GM12874 (cell line): ENCODE results near the gene AGPAT3.

Experiments
- CTCF ChIP-seq: IDR thresholded peaks from 2 replicates; pipeline ENCODE4 v1.5.1; 2011; ENCODE audit warnings: low read depth, mild to moderate bottlenecking, control low read depth, low read length, moderate library complexity; ENCODE audit not compliant: insufficient read depth

Gene AGPAT3

GRCh38 chr21:43956670-43957035 is 91.6 kb downstream of the AGPAT3 start:
- TF ChIP-seq CTCF: no peak

- TF ChIP-seq CTCF: no peak
These were observed 92.1 kb downstream of the AGPAT3 start for GRCh38 chr21:43957128-43957571.

DNA sequence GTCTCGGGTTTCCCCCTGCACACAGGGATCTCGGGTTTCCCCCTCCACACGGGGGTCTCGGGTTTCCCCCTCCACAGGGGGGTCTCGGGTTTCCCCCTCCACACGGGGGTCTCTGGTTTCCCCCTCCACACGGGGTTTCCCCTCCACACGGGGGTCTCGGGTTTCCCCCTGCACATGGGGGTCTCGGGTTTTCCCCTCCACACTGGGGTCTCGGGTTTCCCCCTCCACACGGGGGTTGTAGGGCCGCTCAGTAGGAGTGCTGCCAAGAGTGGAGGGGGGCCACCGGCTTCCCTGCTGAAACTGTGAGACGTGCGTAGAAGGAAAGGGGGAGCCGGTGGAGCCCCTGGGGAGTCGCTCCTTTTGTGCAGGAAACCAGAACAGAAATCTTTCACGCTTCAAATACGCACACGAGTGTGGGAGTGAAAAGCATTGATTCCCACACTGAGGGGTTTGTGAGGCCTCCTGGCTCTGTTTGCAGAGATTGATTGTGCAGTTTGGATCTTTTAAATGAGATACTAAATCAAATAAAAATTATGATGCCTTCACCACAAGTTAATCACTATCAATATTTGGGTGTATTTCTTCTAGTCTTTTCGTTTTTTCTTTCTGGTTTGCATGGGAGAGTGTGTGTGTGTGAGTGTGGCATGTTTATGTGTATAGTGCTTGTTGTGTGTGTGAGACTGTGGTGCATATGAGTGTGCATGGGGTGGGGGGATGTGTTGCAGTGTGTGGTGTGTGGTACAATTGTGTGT is 92.8 kb downstream of the AGPAT3 start:
- no peak for TF ChIP-seq CTCF

- no peak for TF ChIP-seq CTCF
These were observed 93.5 kb downstream of the AGPAT3 start for GRCh38 chr21:43958364-43959158.

DNA sequence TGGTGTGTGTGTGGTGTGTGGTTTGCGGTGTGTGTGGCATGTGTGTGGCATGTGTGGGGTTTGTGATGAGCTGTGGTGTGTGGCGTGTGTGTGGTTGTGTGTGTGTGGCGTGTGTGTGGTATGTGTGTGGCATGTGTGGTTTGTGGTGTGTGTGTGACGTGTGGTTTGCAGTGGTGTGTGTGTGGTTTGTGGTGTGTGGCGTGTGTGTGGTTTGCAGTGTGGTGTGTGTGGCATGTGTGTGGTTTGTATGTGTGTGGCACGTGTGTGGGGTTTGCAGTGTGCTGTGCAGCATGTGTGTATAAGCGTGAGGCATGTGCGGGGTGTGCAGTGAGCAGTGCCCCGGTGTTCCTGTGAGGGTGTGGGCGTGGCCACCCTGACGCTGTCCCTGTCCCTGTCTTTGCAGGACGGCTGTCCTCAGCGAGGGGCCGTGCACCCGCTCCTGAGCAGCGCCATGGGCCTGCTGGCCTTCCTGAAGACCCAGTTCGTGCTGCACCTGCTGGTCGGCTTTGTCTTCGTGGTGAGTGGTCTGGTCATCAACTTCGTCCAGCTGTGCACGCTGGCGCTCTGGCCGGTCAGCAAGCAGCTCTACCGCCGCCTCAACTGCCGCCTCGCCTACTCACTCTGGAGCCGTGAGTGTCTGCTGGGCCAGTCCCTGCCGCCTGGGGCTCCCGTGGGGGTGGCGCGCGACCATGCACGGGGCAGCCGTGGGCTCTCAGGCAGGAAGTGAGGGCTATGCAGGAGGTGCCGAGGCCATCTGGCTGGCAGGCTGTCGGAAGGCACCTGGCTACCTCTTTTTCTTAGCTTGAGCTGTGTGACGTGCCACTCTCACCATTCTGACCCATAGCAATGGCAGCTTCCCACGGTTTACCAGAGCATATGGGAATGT is 94.5 kb downstream of the AGPAT3 start:
- no peak for TF ChIP-seq CTCF

- TF ChIP-seq CTCF: no peak
These were observed 96.4 kb downstream of the AGPAT3 start for GRCh38 chr21:43961382-43961909.
